GM12878 (cell line): ENCODE data around the gene ERBB3. TPM values are rescaled to one million over a fixed set of nuclear protein-coding genes. Genes with fewer than 3 reads are reported as not detected.

Experiments used
- CBFB ChIP-seq: IDR thresholded peaks from 2 replicates; pipeline ENCODE4 v1.6.1; 2016; ENCODE audit warnings: antibody characterized with exemption, low read depth
- DPF2 ChIP-seq: fragments of 450-650 bp; IDR thresholded peaks from 2 replicates; pipeline ENCODE4 v1.6.1; 2017; ENCODE audit warnings: mild to moderate bottlenecking
- E2F8 ChIP-seq: fragments of 450-650 bp; IDR thresholded peaks from 2 replicates; pipeline ENCODE4 v1.6.1; 2018; ENCODE audit warnings: mild to moderate bottlenecking, low read depth, moderate library complexity; ENCODE audit not compliant: partially characterized antibody
- EZH2 ChIP-seq: IDR thresholded peaks from 2 replicates; pipeline ENCODE4 v1.6.1; 2012; ENCODE audit warnings: low read depth, mild to moderate bottlenecking, control low read depth, inconsistent platforms, low read length, borderline replicate concordance; ENCODE audit not compliant: control insufficient read depth
- FOXK2 ChIP-seq: fragments of 450-650 bp; IDR thresholded peaks from 2 replicates; pipeline ENCODE4 v1.6.1; 2017; ENCODE audit warnings: mild to moderate bottlenecking, moderate library complexity
- IKZF2 ChIP-seq, 2 experiments: fragments of 450-650 bp; IDR thresholded peaks; 2 replicates each; pipeline ENCODE4 v1.6.1; 2017; ENCODE audit warnings: mild to moderate bottlenecking in 2 of 2, moderate library complexity in 2 of 2
- MYB ChIP-seq: fragments of 150-350 bp; IDR thresholded peaks from 2 replicates; pipeline ENCODE4 v1.6.1; 2014; ENCODE audit warnings: mild to moderate bottlenecking, low read depth, low read length, borderline replicate concordance
- RELB ChIP-seq: fragments of 450-650 bp; IDR thresholded peaks from 2 replicates; pipeline ENCODE4 v1.6.1; 2017; ENCODE audit warnings: low read depth, mild to moderate bottlenecking, moderate library complexity
- SIX5 ChIP-seq: IDR thresholded peaks from 2 replicates; pipeline ENCODE4 v1.6.1; 2011; ENCODE audit warnings: mild to moderate bottlenecking, low read depth, low read length, moderate library complexity; ENCODE audit not compliant: severe bottlenecking
- STAT1 ChIP-seq: fragments of 450-650 bp; conservative IDR thresholded peaks from 2 replicates; pipeline ENCODE4 v1.6.1; 2014; ENCODE audit warnings: antibody characterized with exemption, mild to moderate bottlenecking
- SUZ12 ChIP-seq: fragments of 200-600 bp; sonication (generic); IDR thresholded peaks from one replicate; pipeline ENCODE4 v1.6.1; 2018; ENCODE audit warnings: antibody characterized with exemption, mild to moderate bottlenecking; ENCODE audit not compliant: unreplicated experiment
- USF2 ChIP-seq: IDR thresholded peaks from 2 replicates; pipeline ENCODE4 v1.6.1; 2011; ENCODE audit warnings: low read depth, low read length, improper control_type of control experiment, borderline replicate concordance
- polyA plus RNA-seq, 11 experiments: library from polyadenylated mRNA; depleted of rRNA in 4 of 11; unstranded in 6 of 11; stranded (reverse) in 5 of 11; fragments of >200 nt; fragmentation: Nextera tagmentation in 4 of 11; fragmentation: Illumina TruSeq in 1 of 11; extraction: Ambion mirVana in 4 of 11; extraction: Trizol in 1 of 11; gene quantifications; 1 replicate in 1 of 11; 2 replicates in 10 of 11; pipeline versions ENCODE4 v1.2.1 to v1.2.3, GENCODE V29; 2011 to 2016; ENCODE audit warnings: inconsistent platforms in 2 of 11, missing spikeins in 2 of 11, low read depth in 1 of 11
- total RNA-seq, 4 experiments: library from RNA; depleted of rRNA in 3 of 4; stranded (reverse); fragments of >200 nt in 3 of 4; fragmentation: Illumina TruSeq in 1 of 4; extraction: Trizol in 1 of 4; gene quantifications; 2 replicates each; pipeline versions ENCODE4 v1.2.1 to v1.2.3, GENCODE V29; 2013 to 2021
- TF ChIP-seq, protein P1 (sequence below): fragments of 450-650 bp; formaldehyde crosslinking; IDR thresholded peaks from 2 replicates; pipeline ENCODE4 v1.4.0; 2022; ENCODE audit warnings: mild to moderate bottlenecking, moderate library complexity
- TF ChIP-seq, protein P2 (sequence below): fragments of 450-650 bp; formaldehyde crosslinking; IDR thresholded peaks from 2 replicates; pipeline ENCODE4 v1.4.0; 2020; ENCODE audit warnings: mild to moderate bottlenecking, moderate library complexity
- TF ChIP-seq, protein P3 (sequence below): IDR thresholded peaks from 2 replicates; pipeline ENCODE4 v1.6.1; 2012; ENCODE audit warnings: low read depth, low read length, improper control_type of control experiment

Gene ERBB3
- total and polyA plus RNA-seq, 10 of the 15 experiments (the other 5 are each of a cell fraction or from before 2014, with no cell fraction given), result 0.03 to 0.72 (median 0.04) TPM; not detected in 5

GRCh38 chr12:56041552-56042429 is 38.2 kb upstream of the ERBB3 start, which contains the start of gene RPS26 (continued):
- peak; percentile 97 for TF ChIP-seq E2F8
- TF ChIP-seq, protein P1, sequence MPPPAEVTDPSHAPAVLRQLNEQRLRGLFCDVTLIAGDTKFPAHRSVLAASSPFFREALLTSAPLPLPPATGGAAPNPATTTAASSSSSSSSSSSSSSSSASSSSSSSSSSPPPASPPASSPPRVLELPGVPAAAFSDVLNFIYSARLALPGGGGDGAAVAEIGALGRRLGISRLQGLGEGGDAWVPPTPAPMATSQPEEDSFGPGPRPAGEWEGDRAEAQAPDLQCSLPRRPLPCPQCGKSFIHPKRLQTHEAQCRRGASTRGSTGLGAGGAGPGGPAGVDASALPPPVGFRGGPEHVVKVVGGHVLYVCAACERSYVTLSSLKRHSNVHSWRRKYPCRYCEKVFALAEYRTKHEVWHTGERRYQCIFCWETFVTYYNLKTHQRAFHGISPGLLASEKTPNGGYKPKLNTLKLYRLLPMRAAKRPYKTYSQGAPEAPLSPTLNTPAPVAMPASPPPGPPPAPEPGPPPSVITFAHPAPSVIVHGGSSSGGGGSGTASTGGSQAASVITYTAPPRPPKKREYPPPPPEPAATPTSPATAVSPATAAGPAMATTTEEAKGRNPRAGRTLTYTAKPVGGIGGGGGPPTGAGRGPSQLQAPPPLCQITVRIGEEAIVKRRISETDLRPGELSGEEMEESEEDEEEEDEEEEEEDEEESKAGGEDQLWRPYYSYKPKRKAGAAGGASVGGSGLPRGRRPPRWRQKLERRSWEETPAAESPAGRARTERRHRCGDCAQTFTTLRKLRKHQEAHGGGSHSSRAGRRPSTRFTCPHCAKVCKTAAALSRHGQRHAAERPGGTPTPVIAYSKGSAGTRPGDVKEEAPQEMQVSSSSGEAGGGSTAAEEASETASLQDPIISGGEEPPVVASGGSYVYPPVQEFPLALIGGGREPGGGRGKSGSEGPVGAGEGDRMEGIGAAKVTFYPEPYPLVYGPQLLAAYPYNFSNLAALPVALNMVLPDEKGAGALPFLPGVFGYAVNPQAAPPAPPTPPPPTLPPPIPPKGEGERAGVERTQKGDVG, result no peak
- TF ChIP-seq FOXK2, result peak; percentile 73
- TF ChIP-seq STAT1, result peak; percentile 99; the same call in 1 of the 2 replicates
- peak; percentile 53 to 72; a peak in 3 of 4 replicates for TF ChIP-seq IKZF2 (IDR thresholded peaks at IDR 0.05)
- 0 out of 2 replicates have a peak, but pooled peaks have one; percentile 44 for TF ChIP-seq MYB
- TF ChIP-seq SUZ12, result no peak
- TF ChIP-seq USF2, result no peak
- TF ChIP-seq SIX5, result peak; percentile 83
- peak; percentile 96 for TF ChIP-seq RELB
- TF ChIP-seq, protein P2, sequence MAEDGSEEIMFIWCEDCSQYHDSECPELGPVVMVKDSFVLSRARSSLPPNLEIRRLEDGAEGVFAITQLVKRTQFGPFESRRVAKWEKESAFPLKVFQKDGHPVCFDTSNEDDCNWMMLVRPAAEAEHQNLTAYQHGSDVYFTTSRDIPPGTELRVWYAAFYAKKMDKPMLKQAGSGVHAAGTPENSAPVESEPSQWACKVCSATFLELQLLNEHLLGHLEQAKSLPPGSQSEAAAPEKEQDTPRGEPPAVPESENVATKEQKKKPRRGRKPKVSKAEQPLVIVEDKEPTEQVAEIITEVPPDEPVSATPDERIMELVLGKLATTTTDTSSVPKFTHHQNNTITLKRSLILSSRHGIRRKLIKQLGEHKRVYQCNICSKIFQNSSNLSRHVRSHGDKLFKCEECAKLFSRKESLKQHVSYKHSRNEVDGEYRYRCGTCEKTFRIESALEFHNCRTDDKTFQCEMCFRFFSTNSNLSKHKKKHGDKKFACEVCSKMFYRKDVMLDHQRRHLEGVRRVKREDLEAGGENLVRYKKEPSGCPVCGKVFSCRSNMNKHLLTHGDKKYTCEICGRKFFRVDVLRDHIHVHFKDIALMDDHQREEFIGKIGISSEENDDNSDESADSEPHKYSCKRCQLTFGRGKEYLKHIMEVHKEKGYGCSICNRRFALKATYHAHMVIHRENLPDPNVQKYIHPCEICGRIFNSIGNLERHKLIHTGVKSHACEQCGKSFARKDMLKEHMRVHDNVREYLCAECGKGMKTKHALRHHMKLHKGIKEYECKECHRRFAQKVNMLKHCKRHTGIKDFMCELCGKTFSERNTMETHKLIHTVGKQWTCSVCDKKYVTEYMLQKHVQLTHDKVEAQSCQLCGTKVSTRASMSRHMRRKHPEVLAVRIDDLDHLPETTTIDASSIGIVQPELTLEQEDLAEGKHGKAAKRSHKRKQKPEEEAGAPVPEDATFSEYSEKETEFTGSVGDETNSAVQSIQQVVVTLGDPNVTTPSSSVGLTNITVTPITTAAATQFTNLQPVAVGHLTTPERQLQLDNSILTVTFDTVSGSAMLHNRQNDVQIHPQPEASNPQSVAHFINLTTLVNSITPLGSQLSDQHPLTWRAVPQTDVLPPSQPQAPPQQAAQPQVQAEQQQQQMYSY, result no peak
- no peak for TF ChIP-seq EZH2
- peak; percentile 77 for TF ChIP-seq DPF2
- peak; percentile 98 for TF ChIP-seq CBFB
- TF ChIP-seq, protein P3, sequence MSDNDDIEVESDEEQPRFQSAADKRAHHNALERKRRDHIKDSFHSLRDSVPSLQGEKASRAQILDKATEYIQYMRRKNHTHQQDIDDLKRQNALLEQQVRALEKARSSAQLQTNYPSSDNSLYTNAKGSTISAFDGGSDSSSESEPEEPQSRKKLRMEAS, result peak; percentile 58
